HL-60 (cell line): ENCODE data around the gene TBL1XR1.

ENCODE experiments used
- GABPA ChIP-seq: IDR thresholded peaks from 2 replicates; pipeline ENCODE4 v1.6.1; 2012; ENCODE audit warnings: low read depth
- POLR2AphosphoS5 ChIP-seq: IDR thresholded peaks from 2 replicates; pipeline ENCODE4 v1.6.1; 2012; ENCODE audit warnings: low read depth
- SPI1 ChIP-seq: IDR thresholded peaks from 2 replicates; pipeline ENCODE4 v1.6.1; 2012; ENCODE audit warnings: low read depth, mild to moderate bottlenecking, borderline replicate concordance
- TF ChIP-seq, protein P1 (sequence below): IDR thresholded peaks from one replicate; pipeline ENCODE4 v1.5.1; 2011; ENCODE audit warnings: low read length, control low read depth, inconsistent platforms; ENCODE audit not compliant: insufficient read depth
- TF ChIP-seq, protein P2 (sequence below): IDR thresholded peaks from 2 replicates; pipeline ENCODE4 v1.6.1; 2012; ENCODE audit warnings: low read depth; ENCODE audit not compliant: insufficient replicate concordance

- TF ChIP-seq, protein P1, sequence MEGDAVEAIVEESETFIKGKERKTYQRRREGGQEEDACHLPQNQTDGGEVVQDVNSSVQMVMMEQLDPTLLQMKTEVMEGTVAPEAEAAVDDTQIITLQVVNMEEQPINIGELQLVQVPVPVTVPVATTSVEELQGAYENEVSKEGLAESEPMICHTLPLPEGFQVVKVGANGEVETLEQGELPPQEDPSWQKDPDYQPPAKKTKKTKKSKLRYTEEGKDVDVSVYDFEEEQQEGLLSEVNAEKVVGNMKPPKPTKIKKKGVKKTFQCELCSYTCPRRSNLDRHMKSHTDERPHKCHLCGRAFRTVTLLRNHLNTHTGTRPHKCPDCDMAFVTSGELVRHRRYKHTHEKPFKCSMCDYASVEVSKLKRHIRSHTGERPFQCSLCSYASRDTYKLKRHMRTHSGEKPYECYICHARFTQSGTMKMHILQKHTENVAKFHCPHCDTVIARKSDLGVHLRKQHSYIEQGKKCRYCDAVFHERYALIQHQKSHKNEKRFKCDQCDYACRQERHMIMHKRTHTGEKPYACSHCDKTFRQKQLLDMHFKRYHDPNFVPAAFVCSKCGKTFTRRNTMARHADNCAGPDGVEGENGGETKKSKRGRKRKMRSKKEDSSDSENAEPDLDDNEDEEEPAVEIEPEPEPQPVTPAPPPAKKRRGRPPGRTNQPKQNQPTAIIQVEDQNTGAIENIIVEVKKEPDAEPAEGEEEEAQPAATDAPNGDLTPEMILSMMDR, result no peak
- TF ChIP-seq POLR2AphosphoS5 (no peak), GABPA (no peak), SPI1 (no peak)
- TF ChIP-seq, protein P2, sequence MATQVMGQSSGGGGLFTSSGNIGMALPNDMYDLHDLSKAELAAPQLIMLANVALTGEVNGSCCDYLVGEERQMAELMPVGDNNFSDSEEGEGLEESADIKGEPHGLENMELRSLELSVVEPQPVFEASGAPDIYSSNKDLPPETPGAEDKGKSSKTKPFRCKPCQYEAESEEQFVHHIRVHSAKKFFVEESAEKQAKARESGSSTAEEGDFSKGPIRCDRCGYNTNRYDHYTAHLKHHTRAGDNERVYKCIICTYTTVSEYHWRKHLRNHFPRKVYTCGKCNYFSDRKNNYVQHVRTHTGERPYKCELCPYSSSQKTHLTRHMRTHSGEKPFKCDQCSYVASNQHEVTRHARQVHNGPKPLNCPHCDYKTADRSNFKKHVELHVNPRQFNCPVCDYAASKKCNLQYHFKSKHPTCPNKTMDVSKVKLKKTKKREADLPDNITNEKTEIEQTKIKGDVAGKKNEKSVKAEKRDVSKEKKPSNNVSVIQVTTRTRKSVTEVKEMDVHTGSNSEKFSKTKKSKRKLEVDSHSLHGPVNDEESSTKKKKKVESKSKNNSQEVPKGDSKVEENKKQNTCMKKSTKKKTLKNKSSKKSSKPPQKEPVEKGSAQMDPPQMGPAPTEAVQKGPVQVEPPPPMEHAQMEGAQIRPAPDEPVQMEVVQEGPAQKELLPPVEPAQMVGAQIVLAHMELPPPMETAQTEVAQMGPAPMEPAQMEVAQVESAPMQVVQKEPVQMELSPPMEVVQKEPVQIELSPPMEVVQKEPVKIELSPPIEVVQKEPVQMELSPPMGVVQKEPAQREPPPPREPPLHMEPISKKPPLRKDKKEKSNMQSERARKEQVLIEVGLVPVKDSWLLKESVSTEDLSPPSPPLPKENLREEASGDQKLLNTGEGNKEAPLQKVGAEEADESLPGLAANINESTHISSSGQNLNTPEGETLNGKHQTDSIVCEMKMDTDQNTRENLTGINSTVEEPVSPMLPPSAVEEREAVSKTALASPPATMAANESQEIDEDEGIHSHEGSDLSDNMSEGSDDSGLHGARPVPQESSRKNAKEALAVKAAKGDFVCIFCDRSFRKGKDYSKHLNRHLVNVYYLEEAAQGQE, result no peak
Measured at GRCh38 chr3:177230641-177231040, 33.4 kb upstream of the TBL1XR1 start.
